ENCODE results near the gene ACTN1. TPM values are rescaled to one million over a fixed set of nuclear protein-coding genes. Genes with fewer than 3 reads are reported as not detected.

The ACTN1 gene
- total and polyA plus RNA-seq, 3 donors from 2014 or later = 51.0 to 82.3 (median 69.5) TPM

- WGBS, 2 donors = 60 to 68% methylated on average over 3 to 6 of the region's 6 CpGs
- H3K4me3 ChIP-seq = no peak overlapping the region
- H3K27me3 ChIP-seq = no peaks in the 10 kb centered on the region
- no peak overlapping the region for H3K27ac ChIP-seq
- no peaks in the 10 kb centered on the region for H3K4me1 ChIP-seq
- intact Hi-C loops (cut with DNase I; ENCODE audit: low total_unique reads) = no loop called here
- H3K9me3 ChIP-seq = no peaks in the 10 kb centered on the region
- TF ChIP-seq CTCF (IDR thresholded peaks at IDR 0.05) (no peak), POLR2A (IDR thresholded peaks at IDR 0.05) (no peak)
- H3K36me3 ChIP-seq (ENCODE audit: low read depth, missing control alignments) = no peaks in the 10 kb centered on the region
- DNase-seq = no peak
These were observed 56.9 kb downstream of the ACTN1 start for GRCh38 chr14:68922201-68922621.

- TF ChIP-seq POLR2A (IDR thresholded peaks at IDR 0.05) (no peak), CTCF (IDR thresholded peaks at IDR 0.05) (no peak)
- Histone ChIP-seq H3K4me1 (no peaks in the 10 kb centered on the region), H3K27me3 (no peaks in the 10 kb centered on the region), H3K27ac (no peak overlapping the region), H3K9me3 (no peaks in the 10 kb centered on the region), H3K36me3 (ENCODE audit: low read depth, missing control alignments) (no peaks in the 10 kb centered on the region), H3K4me3 (no peak overlapping the region)
- intact Hi-C loops (cut with DNase I; ENCODE audit: low total_unique reads) = no loop called here
- DNase-seq = no peak
These were observed 57.4 kb downstream of the ACTN1 start for GRCh38 chr14:68921666-68922065.

GRCh38 chr14:68921049-68921448, 58.1 kb downstream of the ACTN1 start:
- Histone ChIP-seq H3K36me3 (ENCODE audit: low read depth, missing control alignments) (no peaks in the 10 kb centered on the region), H3K4me3 (no peak overlapping the region), H3K4me1 (no peaks in the 10 kb centered on the region), H3K27ac (no peak overlapping the region), H3K27me3 (no peaks in the 10 kb centered on the region), H3K9me3 (no peaks in the 10 kb centered on the region)
- intact Hi-C loops (cut with DNase I; ENCODE audit: low total_unique reads) = no loop called here
- 83 to 95% methylated on average over 8 to 9 of the region's 9 CpGs for WGBS, 2 donors
- no peak for DNase-seq
- TF ChIP-seq CTCF (IDR thresholded peaks at IDR 0.05) (no peak), POLR2A (IDR thresholded peaks at IDR 0.05) (no peak)

- Histone ChIP-seq H3K36me3 (ENCODE audit: low read depth, missing control alignments) (no peaks in the 10 kb centered on the region), H3K27ac (no peak overlapping the region), H3K27me3 (no peaks in the 10 kb centered on the region), H3K9me3 (no peaks in the 10 kb centered on the region), H3K4me3 (no peak overlapping the region), H3K4me1 (no peaks in the 10 kb centered on the region)
- DNase-seq = no peak
- no peak for TF ChIP-seq POLR2A (IDR thresholded peaks at IDR 0.05)
- TF ChIP-seq CTCF (IDR thresholded peaks at IDR 0.05) = no peak
- WGBS, 2 donors = 83 to 86% methylated on average over 8 of the region's 8 CpGs
- intact Hi-C loops (cut with DNase I; ENCODE audit: low total_unique reads) = no loop called here
These were observed 59.8 kb downstream of the ACTN1 start for GRCh38 chr14:68919129-68919927.

- Histone ChIP-seq H3K4me3 (no peak overlapping the region), H3K36me3 (ENCODE audit: low read depth, missing control alignments) (no peaks in the 10 kb centered on the region), H3K9me3 (no peaks in the 10 kb centered on the region), H3K4me1 (no peaks in the 10 kb centered on the region), H3K27ac (no peak overlapping the region), H3K27me3 (no peaks in the 10 kb centered on the region)
- intact Hi-C loops (cut with DNase I; ENCODE audit: low total_unique reads) = no loop called here
- TF ChIP-seq CTCF (IDR thresholded peaks at IDR 0.05) = no peak
- TF ChIP-seq POLR2A (IDR thresholded peaks at IDR 0.05) = no peak
- WGBS, 2 donors = 86 to 88% methylated on average over 10 of the region's 10 CpGs
- no peak for DNase-seq
These were observed 60.5 kb downstream of the ACTN1 start for GRCh38 chr14:68918612-68919011.
